Measurements from ENCODE around the gene SCRN1. TPM values are rescaled to one million over a fixed set of nuclear protein-coding genes. Genes with fewer than 3 reads are reported as not detected.

The SCRN1 gene
- total and polyA plus RNA-seq, 2 experiments from 2014 or later, result 47.1 to 73.5 TPM

DNA sequence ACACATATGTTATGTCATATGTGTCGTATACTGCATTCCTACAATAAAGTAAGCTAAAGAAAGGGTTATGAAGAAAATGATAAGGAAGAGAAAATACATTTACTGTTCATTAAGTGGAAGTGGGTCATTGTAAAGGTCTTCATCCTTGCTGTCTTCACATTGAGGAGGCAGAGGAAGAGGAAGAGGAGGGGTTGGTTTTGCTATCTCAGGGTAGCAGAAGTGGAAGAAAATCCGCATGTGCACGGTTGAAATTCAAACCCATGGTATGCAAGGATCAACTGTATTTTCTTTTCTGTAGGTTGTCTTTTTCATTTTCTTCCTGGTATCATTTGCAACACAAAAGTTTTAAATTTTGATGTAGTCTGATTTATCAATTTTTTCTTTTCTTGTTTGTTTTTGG lies 44.9 kb upstream of the SCRN1 start:
- Histone ChIP-seq H3K4me3 (no peak overlapping the region), H3K9me2 (replicated peaks; ENCODE audit: insufficient read depth) (no peaks in the 10 kb centered on the region), H3K27me3 (no peaks in the 10 kb centered on the region), H3K79me2 (peaks cover 87% of the 10 kb centered on the region), H3K27ac (no peak overlapping the region), H3K4me1 (ENCODE audit: insufficient read depth) (peaks cover 31% of the 10 kb centered on the region), H3K9me3 (ENCODE audit: low read depth) (no peaks in the 10 kb centered on the region), H2AFZ (no peak overlapping the region), H4K20me1 (ENCODE audit: insufficient read depth, poor library complexity, severe bottlenecking) (peaks cover 12% of the 10 kb centered on the region), H3K36me3 (replicated peaks; ENCODE audit: insufficient read depth, low read depth) (no peaks in the 10 kb centered on the region), H3K4me2 (no peak overlapping the region)
- no peak for TF ChIP-seq EZH2 (IDR thresholded peaks at IDR 0.05; ENCODE audit: borderline replicate concordance)
- no peak for TF ChIP-seq EZH2phosphoT487 (IDR thresholded peaks at IDR 0.05; ENCODE audit: low read depth, severe bottlenecking, unreplicated experiment)
- TF ChIP-seq, protein P1, sequence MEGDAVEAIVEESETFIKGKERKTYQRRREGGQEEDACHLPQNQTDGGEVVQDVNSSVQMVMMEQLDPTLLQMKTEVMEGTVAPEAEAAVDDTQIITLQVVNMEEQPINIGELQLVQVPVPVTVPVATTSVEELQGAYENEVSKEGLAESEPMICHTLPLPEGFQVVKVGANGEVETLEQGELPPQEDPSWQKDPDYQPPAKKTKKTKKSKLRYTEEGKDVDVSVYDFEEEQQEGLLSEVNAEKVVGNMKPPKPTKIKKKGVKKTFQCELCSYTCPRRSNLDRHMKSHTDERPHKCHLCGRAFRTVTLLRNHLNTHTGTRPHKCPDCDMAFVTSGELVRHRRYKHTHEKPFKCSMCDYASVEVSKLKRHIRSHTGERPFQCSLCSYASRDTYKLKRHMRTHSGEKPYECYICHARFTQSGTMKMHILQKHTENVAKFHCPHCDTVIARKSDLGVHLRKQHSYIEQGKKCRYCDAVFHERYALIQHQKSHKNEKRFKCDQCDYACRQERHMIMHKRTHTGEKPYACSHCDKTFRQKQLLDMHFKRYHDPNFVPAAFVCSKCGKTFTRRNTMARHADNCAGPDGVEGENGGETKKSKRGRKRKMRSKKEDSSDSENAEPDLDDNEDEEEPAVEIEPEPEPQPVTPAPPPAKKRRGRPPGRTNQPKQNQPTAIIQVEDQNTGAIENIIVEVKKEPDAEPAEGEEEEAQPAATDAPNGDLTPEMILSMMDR (IDR thresholded peaks at IDR 0.05; ENCODE audit: poor library complexity), result no peak
- WGBS (ENCODE audit: low lambda C conversion rate, missing lambda C conversion rate), result 94% methylated on average over 3 of the region's 3 CpGs
- DNase-seq (ENCODE audit: low spot score), result no peak

DNA sequence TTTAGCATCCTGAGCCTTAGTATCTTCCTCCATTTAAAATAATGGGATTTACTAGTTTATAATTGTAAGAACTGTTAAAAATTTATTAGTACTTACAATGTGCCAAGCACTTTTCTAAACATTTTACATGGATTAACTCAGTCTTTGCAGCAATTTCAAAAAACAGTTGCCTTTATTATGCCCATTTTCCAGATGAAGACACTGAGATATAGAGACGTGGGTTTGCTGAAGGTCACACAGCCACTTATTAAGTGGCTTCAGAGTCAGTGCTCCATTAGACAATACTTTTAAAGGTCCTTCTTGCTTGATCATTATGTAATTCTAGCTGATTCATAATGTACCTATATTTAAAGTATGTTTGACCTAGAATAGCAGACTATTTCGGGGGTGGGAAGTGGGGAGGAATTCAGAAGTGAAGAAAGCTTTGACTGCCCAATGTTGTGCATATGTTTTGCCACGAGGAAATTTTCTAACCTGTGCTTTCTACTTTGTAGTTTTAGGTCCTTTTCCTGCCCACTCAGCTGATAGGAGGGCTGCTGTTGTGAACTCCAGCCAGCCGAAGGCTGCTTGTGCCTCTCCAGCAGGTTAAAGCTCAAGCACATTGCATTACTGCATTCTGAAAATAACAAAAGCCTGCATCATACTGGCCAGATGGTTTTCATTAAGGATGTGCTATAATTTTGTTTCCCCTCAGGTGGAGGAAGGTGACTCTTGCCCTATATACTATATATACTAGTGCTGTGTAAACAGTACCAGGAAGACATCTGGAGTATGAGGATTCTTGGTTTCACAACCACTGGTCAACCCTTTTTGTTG lies 42.9 kb upstream of the SCRN1 start:
- Histone ChIP-seq H3K36me3 (replicated peaks; ENCODE audit: insufficient read depth, low read depth) (no peaks in the 10 kb centered on the region), H3K79me2 (peaks cover 75% of the 10 kb centered on the region), H3K27ac (no peak overlapping the region), H3K9me3 (ENCODE audit: low read depth) (no peaks in the 10 kb centered on the region), H2AFZ (no peak overlapping the region), H3K4me1 (ENCODE audit: insufficient read depth) (peaks cover 26% of the 10 kb centered on the region), H3K9me2 (replicated peaks; ENCODE audit: insufficient read depth) (no peaks in the 10 kb centered on the region), H3K4me2 (no peak overlapping the region), H4K20me1 (ENCODE audit: insufficient read depth, poor library complexity, severe bottlenecking) (peaks cover 12% of the 10 kb centered on the region), H3K4me3 (no peak overlapping the region), H3K27me3 (no peaks in the 10 kb centered on the region)
- WGBS (ENCODE audit: low lambda C conversion rate, missing lambda C conversion rate), result 63% methylated on average over 4 of the region's 4 CpGs
- TF ChIP-seq, protein P1 (IDR thresholded peaks at IDR 0.05; ENCODE audit: poor library complexity), result no peak
- no peak for TF ChIP-seq EZH2phosphoT487 (IDR thresholded peaks at IDR 0.05; ENCODE audit: low read depth, severe bottlenecking, unreplicated experiment)
- DNase-seq (ENCODE audit: low spot score), result no peak

DNA sequence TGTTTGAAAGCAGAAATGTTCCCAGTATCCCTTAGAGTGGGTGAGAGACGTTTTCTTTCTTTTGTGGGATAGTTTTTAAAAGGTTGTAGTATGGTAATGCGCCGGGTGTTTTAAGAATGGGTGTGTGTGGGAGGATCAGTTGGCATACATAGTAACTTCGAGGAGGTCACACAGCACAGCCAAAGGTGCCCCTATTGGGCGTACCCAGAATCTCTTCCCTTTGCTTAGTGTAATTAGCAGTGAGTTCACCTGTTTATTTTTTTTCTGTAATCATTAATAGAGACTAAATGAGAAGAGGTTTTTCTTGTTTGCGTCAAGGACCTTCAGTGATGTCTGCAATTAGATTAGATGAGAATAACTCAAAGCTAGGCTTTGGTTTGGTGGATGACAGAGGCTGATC lies 40.1 kb upstream of the SCRN1 start:
- TF ChIP-seq, protein P1 (IDR thresholded peaks at IDR 0.05; ENCODE audit: poor library complexity), result no peak
- no peak for TF ChIP-seq EZH2 (IDR thresholded peaks at IDR 0.05; ENCODE audit: borderline replicate concordance)
- TF ChIP-seq EZH2phosphoT487 (IDR thresholded peaks at IDR 0.05; ENCODE audit: low read depth, severe bottlenecking, unreplicated experiment), result no peak
- Histone ChIP-seq H3K79me2 (peaks cover 68% of the 10 kb centered on the region), H3K4me2 (peak overlapping the region; percentile 77), H3K9me3 (ENCODE audit: low read depth) (no peaks in the 10 kb centered on the region), H3K4me1 (ENCODE audit: insufficient read depth) (peaks cover 34% of the 10 kb centered on the region), H4K20me1 (ENCODE audit: insufficient read depth, poor library complexity, severe bottlenecking) (peaks cover 12% of the 10 kb centered on the region), H3K27ac (peak overlapping the region; percentile 81), H3K27me3 (no peaks in the 10 kb centered on the region), H3K36me3 (replicated peaks; ENCODE audit: insufficient read depth, low read depth) (no peaks in the 10 kb centered on the region), H3K9me2 (replicated peaks; ENCODE audit: insufficient read depth) (no peaks in the 10 kb centered on the region), H2AFZ (no peak overlapping the region), H3K4me3 (peak overlapping the region; percentile 88)
- DNase-seq (ENCODE audit: low spot score), result peak; percentile 17
- 17% methylated on average over 6 of the region's 6 CpGs for WGBS (ENCODE audit: low lambda C conversion rate, missing lambda C conversion rate)

Measured in hepatocyte (in vitro differentiated cells).